Measurements from ENCODE around the gene FOXO6. TPM values are rescaled to one million over a fixed set of nuclear protein-coding genes. Genes with fewer than 3 reads are reported as not detected.

FOXO6 gene
- total and polyA plus RNA-seq, 2 donors (not counting 1 experiment from before 2014, with no cell fraction given): 0.06 to 0.15 TPM

DNA sequence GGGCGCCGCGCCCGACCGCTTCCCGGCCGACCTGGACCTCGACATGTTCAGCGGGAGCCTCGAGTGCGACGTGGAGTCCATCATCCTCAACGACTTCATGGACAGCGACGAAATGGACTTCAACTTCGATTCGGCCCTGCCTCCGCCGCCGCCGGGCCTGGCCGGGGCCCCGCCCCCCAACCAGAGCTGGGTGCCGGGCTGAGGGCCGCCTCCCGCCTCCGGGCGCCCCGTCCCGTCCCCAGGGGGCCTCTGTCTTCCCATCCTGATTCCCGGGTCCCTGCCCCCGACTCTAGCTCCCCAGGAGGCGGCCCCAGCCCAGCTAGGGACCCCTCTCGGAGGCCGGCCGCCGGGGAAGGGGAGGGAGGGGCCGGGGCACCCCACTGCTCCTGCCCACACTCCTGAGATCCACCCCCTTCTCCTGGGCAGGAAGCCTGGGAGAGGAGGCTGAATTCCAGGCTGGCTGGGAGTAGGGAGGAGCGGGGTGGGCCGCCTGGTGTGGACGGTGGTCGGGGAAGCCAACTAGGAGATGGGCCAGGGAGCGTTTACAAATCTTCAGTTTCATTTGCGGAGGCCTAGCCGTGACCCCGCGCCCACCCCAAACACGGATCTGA lies 21.4 kb downstream of the FOXO6 start:
- DNase-seq (no peak), ATAC-seq (ENCODE audit: low read depth) (no peak)
- POLR2A ChIA-PET: interaction anchor here (1.9 kb wide), 1 partner anchor 16 kb away, joined by 4 read pairs; no protein-coding TSS in a partner anchor
- WGBS (ENCODE audit: insufficient coverage): 6% methylated on average over 41 of the region's 48 CpGs
- peaks cover 0 to 4% (median 0%) of the 10 kb centered on the region in 3 donors for H3K9me3 ChIP-seq (ENCODE audit: control extremely low read depth in 1 of 3, control insufficient read depth in 2 of 3, insufficient read depth in 1 of 3, low read length in 2 of 3)
- peak overlapping the region; percentile 60 for H2AFZ ChIP-seq (ENCODE audit: insufficient read depth, low read depth, low read length, poor library complexity, severe bottlenecking)
- H3K4me3 Mint-ChIP-seq: peak overlapping the region; percentile 75
- intact Hi-C loops (cut with micrococcal nuclease): loop anchor here (2.0 kb wide), 1 partner anchor 22 kb away; the partner anchor contains the start of gene FOXO6
- H3K4me1 Mint-ChIP-seq: peaks cover 24% of the 10 kb centered on the region
- no peaks in the 10 kb centered on the region for H3K9me3 Mint-ChIP-seq (ENCODE audit: insufficient read depth)
- no peak overlapping the region for H3K27ac ChIP-seq (ENCODE audit: low read length in 2 of 2)
- H3K9ac ChIP-seq (ENCODE audit: low read length): peak overlapping the region; percentile 29
- peak overlapping the region; percentile 81 for H3K4me2 ChIP-seq (replicated peaks; ENCODE audit: low read depth, low read length, poor library complexity, severe bottlenecking)
- H3K4me1 ChIP-seq (ENCODE audit: control insufficient read depth in 2 of 2, insufficient read depth in 2 of 2, low read length in 2 of 2): peaks cover 19 to 33% of the 10 kb centered on the region in 2 donors
- CTCF ChIA-PET: interaction anchor here (1.1 kb wide), 1 partner anchor 22 kb away, joined by 3 read pairs; no protein-coding TSS in a partner anchor
- no peaks in the 10 kb centered on the region for H3K36me3 ChIP-seq (replicated peaks in 1 of 2; ENCODE audit: control extremely low read depth in 1 of 2, control insufficient read depth in 1 of 2, extremely low read depth in 1 of 2, insufficient read depth in 2 of 2, low read length in 1 of 2)
- H3K27me3 ChIP-seq (replicated peaks in 1 of 4; ENCODE audit: control extremely low read depth in 1 of 4, control insufficient read depth in 3 of 4, insufficient read depth in 4 of 4, low read length in 3 of 4): peaks cover 0 to 77% (median 23%) of the 10 kb centered on the region in 4 experiments
- peaks cover 62% of the 10 kb centered on the region for H3K27me3 Mint-ChIP-seq
- H3K79me2 ChIP-seq (ENCODE audit: control insufficient read depth, insufficient read depth, low read length): no peaks in the 10 kb centered on the region
- H3K4me3 ChIP-seq (ENCODE audit: control extremely low read depth in 1 of 5, extremely low read depth in 1 of 5, insufficient read depth in 1 of 5, low read depth in 2 of 5, low read length in 4 of 5): peak overlapping the region in 3 of 5 experiments; percentile 32 to 46 (median 38)
- H3K27ac Mint-ChIP-seq: no peak overlapping the region
- no peaks in the 10 kb centered on the region for H4K20me1 ChIP-seq (ENCODE audit: control insufficient read depth, insufficient read depth, low read length, poor library complexity, severe bottlenecking)
- TF ChIP-seq, protein P1, sequence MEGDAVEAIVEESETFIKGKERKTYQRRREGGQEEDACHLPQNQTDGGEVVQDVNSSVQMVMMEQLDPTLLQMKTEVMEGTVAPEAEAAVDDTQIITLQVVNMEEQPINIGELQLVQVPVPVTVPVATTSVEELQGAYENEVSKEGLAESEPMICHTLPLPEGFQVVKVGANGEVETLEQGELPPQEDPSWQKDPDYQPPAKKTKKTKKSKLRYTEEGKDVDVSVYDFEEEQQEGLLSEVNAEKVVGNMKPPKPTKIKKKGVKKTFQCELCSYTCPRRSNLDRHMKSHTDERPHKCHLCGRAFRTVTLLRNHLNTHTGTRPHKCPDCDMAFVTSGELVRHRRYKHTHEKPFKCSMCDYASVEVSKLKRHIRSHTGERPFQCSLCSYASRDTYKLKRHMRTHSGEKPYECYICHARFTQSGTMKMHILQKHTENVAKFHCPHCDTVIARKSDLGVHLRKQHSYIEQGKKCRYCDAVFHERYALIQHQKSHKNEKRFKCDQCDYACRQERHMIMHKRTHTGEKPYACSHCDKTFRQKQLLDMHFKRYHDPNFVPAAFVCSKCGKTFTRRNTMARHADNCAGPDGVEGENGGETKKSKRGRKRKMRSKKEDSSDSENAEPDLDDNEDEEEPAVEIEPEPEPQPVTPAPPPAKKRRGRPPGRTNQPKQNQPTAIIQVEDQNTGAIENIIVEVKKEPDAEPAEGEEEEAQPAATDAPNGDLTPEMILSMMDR (IDR thresholded peaks at IDR 0.05): no peak
- TF ChIP-seq EZH2 (IDR thresholded peaks at IDR 0.05; ENCODE audit: borderline replicate concordance, insufficient read depth, low read depth, low read length, poor library complexity, severe bottlenecking): no peak

Data from B cell (primary cell).